OCI-LY7 (cell line): ENCODE measurements around the gene NOL3. TPM values are rescaled to one million over a fixed set of nuclear protein-coding genes. Genes with fewer than 3 reads are reported as not detected.

ENCODE experiments used
- BruUV-seq: library from RNA; stranded (reverse); fragments of 400-500 nt; replicated peaks from 2 replicates; lab custom pipeline; 2021; lab: Mats Ljungman, UMichigan
- CTCF ChIA-PET: fragments of 300-600 bp; sonication (Branson Sonifier 250); formaldehyde crosslinking; loops from one replicate; lab custom pipeline; 2022; ENCODE audit warnings: antibody characterized with exemption; ENCODE audit not compliant: unreplicated experiment; lab: Charles Lee
- POLR2A ChIA-PET: fragments of 300-600 bp; sonication (Branson Sonifier 250); formaldehyde crosslinking; loops from one replicate; lab custom pipeline; 2022; ENCODE audit warnings: antibody characterized with exemption; lab: Charles Lee
- DNase-seq: peaks from one replicate; pipeline ENCODE4 v3.0.0-alpha.2; 2015; ENCODE audit warnings: low spot score
- H2AFZ ChIP-seq: fragments of 200-600 bp; sonication (generic), shearing (Covaris generic); 2 replicates; pipeline ENCODE4 v1.6.1; 2014; ENCODE audit warnings: mild to moderate bottlenecking, antibody characterized with exemption, low read length, moderate library complexity
- H3K27ac ChIP-seq: fragments of 200-600 bp; sonication (generic); 2 replicates; pipeline ENCODE4 v1.5.1; 2014; ENCODE audit warnings: mixed run types, low read depth, mild to moderate bottlenecking, moderate library complexity, low read length, inconsistent platforms; ENCODE audit not compliant: poor library complexity, severe bottlenecking
- H3K36me3 ChIP-seq: fragments of 200-600 bp; sonication (generic); 2 replicates; pipeline ENCODE4 v1.6.1; 2014; ENCODE audit warnings: mild to moderate bottlenecking, antibody characterized with exemption, low read length, moderate library complexity, mixed read lengths; ENCODE audit not compliant: insufficient read depth
- H3K4me1 ChIP-seq: fragments of 200-600 bp; sonication (generic); 2 replicates; pipeline ENCODE4 v1.5.1; 2014; ENCODE audit warnings: mild to moderate bottlenecking, low read length; ENCODE audit not compliant: insufficient read depth, poor library complexity, severe bottlenecking
- H3K4me2 ChIP-seq: fragments of 200-600 bp; sonication (generic); 2 replicates; pipeline ENCODE4 v1.6.1; 2014; ENCODE audit warnings: mild to moderate bottlenecking, low read length
- H3K4me3 ChIP-seq: fragments of 200-600 bp; sonication (generic); 2 replicates; pipeline ENCODE4 v1.5.1; 2014; ENCODE audit warnings: mild to moderate bottlenecking, low read depth, low read length; ENCODE audit not compliant: poor library complexity, severe bottlenecking
- H3K79me2 ChIP-seq: fragments of 200-600 bp; sonication (generic); 2 replicates; pipeline ENCODE4 v1.6.1; 2016; ENCODE audit warnings: low read depth, mild to moderate bottlenecking, low read length, moderate library complexity, mixed read lengths; ENCODE audit not compliant: insufficient read depth
- H3K9me2 ChIP-seq: fragments of 200-600 bp; sonication (generic); 2 replicates; pipeline ENCODE4 v1.6.1; 2016; ENCODE audit warnings: mild to moderate bottlenecking, low read length, mixed read lengths; ENCODE audit not compliant: insufficient read depth
- H3K9me3 ChIP-seq: fragments of 200-600 bp; sonication (generic); 2 replicates; pipeline ENCODE4 v1.6.1; 2014; ENCODE audit warnings: mild to moderate bottlenecking, mixed run types, low read length, mixed read lengths
- H4K20me1 ChIP-seq: fragments of 200-600 bp; sonication (generic); 2 replicates; pipeline ENCODE4 v1.6.1; 2014; ENCODE audit warnings: mild to moderate bottlenecking, antibody characterized with exemption, low read length, moderate library complexity, mixed read lengths; ENCODE audit not compliant: insufficient read depth
- CTCF ChIP-seq: fragments of 200-600 bp; sonication (generic); conservative IDR thresholded peaks from 2 replicates; pipeline ENCODE4 v1.5.1; 2014; ENCODE audit warnings: mild to moderate bottlenecking, antibody characterized with exemption, low read length, moderate library complexity, mixed read lengths
- EZH2phosphoT487 ChIP-seq: fragments of 200-600 bp; sonication (generic); IDR thresholded peaks from 2 replicates; pipeline ENCODE4 v1.6.1; 2018; ENCODE audit warnings: low read depth, borderline replicate concordance, mild to moderate bottlenecking, mixed run types, antibody characterized with exemption, low read length, moderate library complexity, mixed read lengths
- intact Hi-C: fragments of 100-400 bp; cut with micrococcal nuclease; formaldehyde crosslinking; loops from one replicate; pipeline ENCODE4 v1.10.0; 2022; ENCODE audit not compliant: unreplicated experiment
- total RNA-seq, 2 experiments: library from RNA; depleted of rRNA in 1 of 2; stranded (reverse); fragments of >200 nt in 1 of 2; shearing (Covaris generic) in 1 of 2; gene quantifications; 2 replicates each; pipeline ENCODE4 v1.2.3, GENCODE V29; 2014 to 2022

NOL3 gene
- total RNA-seq, 2 experiments from 2014 or later: 2.2 to 4.4 TPM

DNA sequence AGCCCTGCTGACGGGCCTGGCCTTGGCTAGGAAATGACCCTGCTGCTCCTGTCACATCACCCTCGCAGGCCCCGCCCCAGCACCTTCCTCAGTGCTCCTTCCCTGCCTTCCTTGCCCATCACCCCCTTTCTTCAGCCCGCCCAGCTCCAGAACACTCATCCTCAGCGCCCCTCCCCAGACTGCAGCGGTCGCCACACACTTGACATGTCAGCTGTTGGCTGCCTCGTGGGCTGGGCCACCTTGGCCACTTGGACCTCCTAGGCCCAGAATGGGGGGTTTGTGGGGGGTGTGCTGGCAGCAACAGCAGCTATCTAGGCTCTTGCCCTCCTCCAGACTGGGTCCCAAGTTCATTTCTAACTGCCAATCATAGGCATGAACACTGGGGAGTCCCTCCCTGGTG, 39.2 kb downstream of the NOL3 start:
- no peaks in the 10 kb centered on the region for H4K20me1 ChIP-seq
- no peak overlapping the region for H3K4me3 ChIP-seq
- no peak overlapping the region for H3K27ac ChIP-seq
- no peaks in the 10 kb centered on the region for H3K79me2 ChIP-seq
- H3K4me1 ChIP-seq: no peaks in the 10 kb centered on the region
- H2AFZ ChIP-seq: no peak overlapping the region
- H3K9me2 ChIP-seq: no peaks in the 10 kb centered on the region
- H3K9me3 ChIP-seq: no peaks in the 10 kb centered on the region
- H3K36me3 ChIP-seq: no peaks in the 10 kb centered on the region; the same call in 1 of the 2 replicates
- no peak for DNase-seq
- intact Hi-C loops: no loop called here
- BruUV-seq: no TSS peak
- TF ChIP-seq CTCF: no peak
- no peak for TF ChIP-seq EZH2phosphoT487
- POLR2A ChIA-PET: interaction anchor here (0.6 to 0.7 kb wide), 2 partner anchors 35 to 1908 kb away, joined by 3 to 4 read pairs; no protein-coding TSS in a partner anchor
- H3K4me2 ChIP-seq: no peak overlapping the region
- CTCF ChIA-PET: no interaction called here

GRCh38 chr16:67210069-67210937, 40.0 kb downstream of the NOL3 start:
- no peak overlapping the region for H2AFZ ChIP-seq
- no peak for DNase-seq
- BruUV-seq: no TSS peak
- intact Hi-C loops: no loop called here
- TF ChIP-seq CTCF (no peak), EZH2phosphoT487 (no peak)
- H4K20me1 ChIP-seq: no peaks in the 10 kb centered on the region
- no peaks in the 10 kb centered on the region for H3K9me3 ChIP-seq
- H3K4me3 ChIP-seq: no peak overlapping the region
- no peaks in the 10 kb centered on the region; the same call in 1 of the 2 replicates for H3K36me3 ChIP-seq
- H3K4me1 ChIP-seq: no peaks in the 10 kb centered on the region
- POLR2A ChIA-PET: no interaction called here
- CTCF ChIA-PET: no interaction called here
- no peak overlapping the region for H3K4me2 ChIP-seq
- no peak overlapping the region for H3K27ac ChIP-seq
- no peaks in the 10 kb centered on the region for H3K79me2 ChIP-seq
- H3K9me2 ChIP-seq: no peaks in the 10 kb centered on the region

- no peaks in the 10 kb centered on the region for H4K20me1 ChIP-seq
- no peak overlapping the region for H3K27ac ChIP-seq
- no peaks in the 10 kb centered on the region for H3K9me3 ChIP-seq
- H3K9me2 ChIP-seq: no peaks in the 10 kb centered on the region
- H3K4me3 ChIP-seq: no peak overlapping the region
- H2AFZ ChIP-seq: no peak overlapping the region
- H3K4me1 ChIP-seq: no peaks in the 10 kb centered on the region
- CTCF ChIA-PET: no interaction called here
- BruUV-seq: no TSS peak
- H3K36me3 ChIP-seq: no peaks in the 10 kb centered on the region
- no peaks in the 10 kb centered on the region for H3K79me2 ChIP-seq
- POLR2A ChIA-PET: interaction anchor here (0.6 to 1.6 kb wide), 2 partner anchors 10 to 33 kb away, joined by 3 to 6 read pairs; no protein-coding TSS in a partner anchor
- intact Hi-C loops: no loop called here
- no peak for DNase-seq
- H3K4me2 ChIP-seq: no peak overlapping the region
- TF ChIP-seq CTCF: no peak
- no peak for TF ChIP-seq EZH2phosphoT487
Observed at GRCh38 chr16:67211674-67212073, 41.3 kb downstream of the NOL3 start.
